ENCODE measurements around the gene YIPF7.

YIPF7 gene

GRCh38 chr4:44675366-44675765 is 23.9 kb upstream of the YIPF7 start:
- H3K4me3 ChIP-seq (ENCODE audit: low read depth, low read length): no peak overlapping the region
- no peak for DNase-seq (ENCODE audit: low read depth)
- TF ChIP-seq CTCF (IDR thresholded peaks at IDR 0.05; ENCODE audit: low read depth, low read length, missing control alignments): no peak

- no peak for DNase-seq (ENCODE audit: low read depth)
- peak; percentile 4 for TF ChIP-seq CTCF (IDR thresholded peaks at IDR 0.05; ENCODE audit: low read depth, low read length, missing control alignments)
- H3K4me3 ChIP-seq (ENCODE audit: low read depth, low read length): no peak overlapping the region
Observed at GRCh38 chr4:44674471-44674870, 23.0 kb upstream of the YIPF7 start.

GRCh38 chr4:44671636-44672035 is 20.2 kb upstream of the YIPF7 start:
- no peak overlapping the region for H3K4me3 ChIP-seq (ENCODE audit: low read depth, low read length)
- no peak for TF ChIP-seq CTCF (IDR thresholded peaks at IDR 0.05; ENCODE audit: low read depth, low read length, missing control alignments)
- no peak for DNase-seq (ENCODE audit: low read depth)

GRCh38 chr4:44670506-44671199 is 19.2 kb upstream of the YIPF7 start:
- no peak for DNase-seq (ENCODE audit: low read depth)
- no peak for TF ChIP-seq CTCF (IDR thresholded peaks at IDR 0.05; ENCODE audit: low read depth, low read length, missing control alignments)

GRCh38 chr4:44668526-44668925 is 17.1 kb upstream of the YIPF7 start:
- no peak overlapping the region for H3K4me3 ChIP-seq (ENCODE audit: low read depth, low read length)
- TF ChIP-seq CTCF (IDR thresholded peaks at IDR 0.05; ENCODE audit: low read depth, low read length, missing control alignments): no peak
- DNase-seq (ENCODE audit: low read depth): no peak

More at GRCh38 chr4:44670506-44671199, 19.2 kb upstream of the YIPF7 start:
- no peak overlapping the region for H3K4me3 ChIP-seq (ENCODE audit: low read depth, low read length)

- no peak overlapping the region for H3K4me3 ChIP-seq (ENCODE audit: low read depth, low read length)
- no peak for TF ChIP-seq CTCF (IDR thresholded peaks at IDR 0.05; ENCODE audit: low read depth, low read length, missing control alignments)
- DNase-seq (ENCODE audit: low read depth): no peak
Observed at GRCh38 chr4:44663539-44664263, 12.3 kb upstream of the YIPF7 start.

Data from GM12864 (cell line).